DND-41 (cell line): ENCODE results near the gene TMOD2.

ENCODE experiments used
- ATAC-seq: fragments of 200-7000 bp; cut with Tn5 transposase; 3 replicates; pipeline ENCODE4 v1.9.1; 2021; ENCODE audit warnings: low read depth; ENCODE audit not compliant: insufficient read depth
- DNase-seq: peaks from one replicate; pipeline ENCODE4 v3.0.0-alpha.2; 2020
- H2AFZ ChIP-seq: 2 replicates; pipeline ENCODE4 v1.6.0; 2012; ENCODE audit warnings: low read depth, low read length
- H3K27ac ChIP-seq: 2 replicates; pipeline ENCODE4 v1.5.1; 2012; ENCODE audit warnings: low read length, inconsistent platforms
- H3K27me3 ChIP-seq: fragments of 200-600 bp; sonication (generic); 2 replicates; pipeline ENCODE4 v1.6.0; 2012; ENCODE audit warnings: low read length, mild to moderate bottlenecking, inconsistent platforms; ENCODE audit not compliant: insufficient read depth, poor library complexity
- H3K36me3 ChIP-seq: 2 replicates; pipeline ENCODE4 v1.5.1; 2012; ENCODE audit warnings: low read length, inconsistent platforms; ENCODE audit not compliant: insufficient read depth
- H3K4me1 ChIP-seq: 2 replicates; pipeline ENCODE4 v1.5.1; 2012; ENCODE audit warnings: mild to moderate bottlenecking, low read length; ENCODE audit not compliant: insufficient read depth
- H3K4me2 ChIP-seq: 2 replicates; pipeline ENCODE4 v1.6.0; 2012; ENCODE audit warnings: mild to moderate bottlenecking, moderate library complexity, low read length, inconsistent platforms; ENCODE audit not compliant: insufficient read depth
- H3K4me3 ChIP-seq, 2 experiments: fragments of 200-600 bp in 1 of 2; shearing (Covaris generic) in 1 of 2; 2 replicates each; pipeline ENCODE4 v1.5.1; 2012 to 2016; ENCODE audit warnings: inconsistent platforms in 2 of 2, low read length in 2 of 2, mild to moderate bottlenecking in 2 of 2, low read depth in 1 of 2, moderate library complexity in 1 of 2
- H3K79me2 ChIP-seq: 2 replicates; pipeline ENCODE4 v1.6.0; 2012; ENCODE audit warnings: low read length, inconsistent platforms; ENCODE audit not compliant: insufficient read depth
- H3K9ac ChIP-seq: 2 replicates; pipeline ENCODE4 v1.6.0; 2012; ENCODE audit warnings: low read depth, mild to moderate bottlenecking, inconsistent platforms, low read length, moderate library complexity
- H3K9me3 ChIP-seq: 2 replicates; pipeline ENCODE4 v1.5.1; 2012; ENCODE audit warnings: low read length, moderate library complexity, mild to moderate bottlenecking, inconsistent platforms; ENCODE audit not compliant: insufficient read depth, severe bottlenecking
- H4K20me1 ChIP-seq: 2 replicates; pipeline ENCODE4 v1.6.0; 2012; ENCODE audit warnings: low read length; ENCODE audit not compliant: insufficient read depth
- EZH2 ChIP-seq: IDR thresholded peaks from 3 replicates; pipeline ENCODE4 v1.6.1; 2012; ENCODE audit warnings: borderline replicate concordance, low read depth, mild to moderate bottlenecking, moderate library complexity, low read length, inconsistent platforms; ENCODE audit not compliant: severe bottlenecking
- TF ChIP-seq, protein P1 (sequence below): IDR thresholded peaks from 2 replicates; pipeline ENCODE4 v1.5.1; 2012; ENCODE audit warnings: borderline replicate concordance, low read length, moderate library complexity, mild to moderate bottlenecking; ENCODE audit not compliant: poor library complexity, severe bottlenecking; ENCODE audit errors: extremely low read depth

TMOD2 gene

GRCh38 chr15:51771773-51772172, 20.4 kb downstream of the TMOD2 start:
- H4K20me1 ChIP-seq, result no peaks in the 10 kb centered on the region
- H3K4me3 ChIP-seq, result no peak overlapping the region

DNA sequence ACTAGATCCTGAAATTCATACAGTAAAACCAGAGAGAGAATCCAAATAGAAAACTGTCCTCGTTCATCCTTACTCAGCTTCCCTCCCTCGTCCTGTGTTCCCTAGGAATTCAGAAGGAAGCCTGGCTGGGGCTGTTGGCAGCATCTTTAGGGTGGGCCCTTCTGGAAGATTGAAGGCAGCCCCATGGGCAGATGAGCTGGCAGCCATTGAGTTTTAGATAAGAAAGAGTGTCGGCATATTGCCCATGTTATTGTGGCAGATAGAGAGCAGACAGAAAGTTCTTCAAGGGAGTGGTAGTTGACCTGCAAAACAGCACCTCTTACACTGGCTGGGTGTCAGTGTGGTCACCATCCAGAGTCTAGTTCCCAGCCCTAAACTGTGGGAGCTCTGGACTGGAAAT, 23.5 kb downstream of the TMOD2 start:
- H4K20me1 ChIP-seq, result no peaks in the 10 kb centered on the region
- H3K79me2 ChIP-seq, result no peaks in the 10 kb centered on the region
- ATAC-seq (no peak), DNase-seq (no peak)
- H3K4me2 ChIP-seq, result no peak overlapping the region
- no peak overlapping the region for H3K9ac ChIP-seq
- no peak overlapping the region for H2AFZ ChIP-seq
- no peak overlapping the region for H3K4me3 ChIP-seq
- no peaks in the 10 kb centered on the region for H3K27me3 ChIP-seq
- no peak overlapping the region for H3K27ac ChIP-seq
- no peaks in the 10 kb centered on the region for H3K4me1 ChIP-seq
- H3K9me3 ChIP-seq, result no peaks in the 10 kb centered on the region
- peaks cover 15% of the 10 kb centered on the region for H3K36me3 ChIP-seq
- no peak for TF ChIP-seq EZH2
- TF ChIP-seq, protein P1, sequence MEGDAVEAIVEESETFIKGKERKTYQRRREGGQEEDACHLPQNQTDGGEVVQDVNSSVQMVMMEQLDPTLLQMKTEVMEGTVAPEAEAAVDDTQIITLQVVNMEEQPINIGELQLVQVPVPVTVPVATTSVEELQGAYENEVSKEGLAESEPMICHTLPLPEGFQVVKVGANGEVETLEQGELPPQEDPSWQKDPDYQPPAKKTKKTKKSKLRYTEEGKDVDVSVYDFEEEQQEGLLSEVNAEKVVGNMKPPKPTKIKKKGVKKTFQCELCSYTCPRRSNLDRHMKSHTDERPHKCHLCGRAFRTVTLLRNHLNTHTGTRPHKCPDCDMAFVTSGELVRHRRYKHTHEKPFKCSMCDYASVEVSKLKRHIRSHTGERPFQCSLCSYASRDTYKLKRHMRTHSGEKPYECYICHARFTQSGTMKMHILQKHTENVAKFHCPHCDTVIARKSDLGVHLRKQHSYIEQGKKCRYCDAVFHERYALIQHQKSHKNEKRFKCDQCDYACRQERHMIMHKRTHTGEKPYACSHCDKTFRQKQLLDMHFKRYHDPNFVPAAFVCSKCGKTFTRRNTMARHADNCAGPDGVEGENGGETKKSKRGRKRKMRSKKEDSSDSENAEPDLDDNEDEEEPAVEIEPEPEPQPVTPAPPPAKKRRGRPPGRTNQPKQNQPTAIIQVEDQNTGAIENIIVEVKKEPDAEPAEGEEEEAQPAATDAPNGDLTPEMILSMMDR, result no peak

More at GRCh38 chr15:51771773-51772172, 20.4 kb downstream of the TMOD2 start:
- H3K27ac ChIP-seq, result no peak overlapping the region
- no peaks in the 10 kb centered on the region for H3K79me2 ChIP-seq
- no peak overlapping the region for H3K4me2 ChIP-seq
- peaks cover 24% of the 10 kb centered on the region for H3K36me3 ChIP-seq
- no peak overlapping the region for H3K9ac ChIP-seq
- no peaks in the 10 kb centered on the region for H3K27me3 ChIP-seq
- no peak overlapping the region for H2AFZ ChIP-seq
- H3K9me3 ChIP-seq, result no peaks in the 10 kb centered on the region
- no peak for DNase-seq
- H3K4me1 ChIP-seq, result no peaks in the 10 kb centered on the region
- ATAC-seq, result no peak
- TF ChIP-seq EZH2, result no peak
- TF ChIP-seq, protein P1, result no peak

- Histone ChIP-seq H3K9ac (no peak overlapping the region), H3K4me1 (no peaks in the 10 kb centered on the region), H3K9me3 (no peaks in the 10 kb centered on the region), H4K20me1 (no peaks in the 10 kb centered on the region), H2AFZ (no peak overlapping the region; the same call in 1 of the 2 replicates), H3K79me2 (no peaks in the 10 kb centered on the region), H3K27me3 (no peaks in the 10 kb centered on the region), H3K4me2 (no peak overlapping the region), H3K27ac (peak overlapping the region; percentile 38; the same call in 1 of the 2 replicates), H3K4me3 (no peak overlapping the region), H3K36me3 (peaks cover 15% of the 10 kb centered on the region)
- DNase-seq (peak; percentile 49), ATAC-seq (peak; percentile 71; the same call in 2 of the 3 replicates)
- TF ChIP-seq EZH2, result no peak
- TF ChIP-seq, protein P1, result peak; percentile 80
Observed at GRCh38 chr15:51775967-51776816, 24.8 kb downstream of the TMOD2 start.
